SK-N-SH treated with all-trans-retinoic acid at 6 μM for 48 hours (cell line): ENCODE data around the gene FMO3.

Experiments used
- PATZ1 ChIP-seq: fragments of 250-450 bp; sonication (Bioruptor Pico); IDR thresholded peaks from 2 replicates; pipeline ENCODE4 v1.8.0; 2020; ENCODE audit warnings: mild to moderate bottlenecking, moderate library complexity, borderline replicate concordance
- RARB ChIP-seq: fragments of 250-450 bp; sonication (Bioruptor Pico); IDR thresholded peaks from 2 replicates; pipeline ENCODE4 v1.8.0; 2021; ENCODE audit warnings: mild to moderate bottlenecking, moderate library complexity
- SNAI2 ChIP-seq: fragments of 250-450 bp; sonication (Bioruptor Pico); IDR thresholded peaks from 2 replicates; pipeline ENCODE4 v1.5.0; 2020; ENCODE audit warnings: mild to moderate bottlenecking, moderate library complexity
- ZFP3 ChIP-seq: fragments of 250-450 bp; sonication (Bioruptor Pico); IDR thresholded peaks from 2 replicates; pipeline ENCODE4 v1.5.0; 2020; ENCODE audit warnings: mild to moderate bottlenecking, moderate library complexity
- ZNF70 ChIP-seq: fragments of 450-650 bp; formaldehyde crosslinking; IDR thresholded peaks from 2 replicates; pipeline ENCODE4 v1.5.0; 2020; ENCODE audit warnings: mild to moderate bottlenecking, moderate library complexity

GRCh38 chr1:171081763-171082201, 8.9 kb upstream of the FMO3 start:
- TF ChIP-seq ZFP3 (CRISPR knock-in tag) (no peak), PATZ1 (CRISPR knock-in tag) (no peak), RARB (CRISPR knock-in tag) (no peak), ZNF70 (CRISPR knock-in tag) (no peak), SNAI2 (CRISPR knock-in tag) (no peak)
